T-cell (primary cell): Measurements from ENCODE around the gene VAMP8. TPM values are rescaled to one million over a fixed set of nuclear protein-coding genes. Genes with fewer than 3 reads are reported as not detected.

Experiments
- ATAC-seq, 4 experiments: fragments of 200-7000 bp in 3 of 4; fragments of 150-1000 bp in 1 of 4; cut with Tn5 transposase; replicated peaks in 1 of 4; 1 replicate in 3 of 4; 2 replicates in 1 of 4; pipeline ENCODE4 v1.10.0; 2021; ENCODE audit warnings: moderate library complexity in 3 of 4, mild to moderate bottlenecking in 2 of 4, moderate number of reproducible peaks in 1 of 4
- CTCF ChIA-PET, 2 donors: fragments of 300-600 bp; sonication (Branson Sonifier 250); formaldehyde crosslinking; loops; one replicate each; lab custom pipeline; 2022; ENCODE audit warnings: antibody characterized with exemption in 2 of 2; lab: Charles Lee
- POLR2A ChIA-PET, 2 donors: fragments of 300-600 bp; sonication (Branson Sonifier 250); formaldehyde crosslinking; loops; one replicate each; lab custom pipeline; 2022; ENCODE audit warnings: antibody characterized with exemption in 2 of 2; lab: Charles Lee
- DNase-seq, 35 experiments: peaks; one replicate each; pipeline versions ENCODE4 v3.0.0 to v3.0.0-alpha.2; 2013 to 2023
- H3K27ac ChIP-seq: one replicate; pipeline ENCODE4 v1.5.1; 2013; ENCODE audit warnings: low read length
- H3K27me3 ChIP-seq, 2 experiments: replicated peaks in 1 of 2; 1 replicate in 1 of 2; 2 replicates in 1 of 2; pipeline versions ENCODE4 v1.6.1 to v1.7.0; 2013; ENCODE audit warnings: low read length in 1 of 2, mixed read lengths in 1 of 2; ENCODE audit not compliant: control insufficient read depth in 2 of 2, insufficient read depth in 2 of 2; ENCODE audit errors: extremely low read depth in 1 of 2
- H3K36me3 ChIP-seq, 2 donors: 1 replicate in 1 of 2; 2 replicates in 1 of 2; pipeline versions ENCODE4 v1.6.1 to v1.7.0; 2013; ENCODE audit warnings: low read length in 1 of 2; ENCODE audit not compliant: control insufficient read depth in 2 of 2, insufficient read depth in 1 of 2; ENCODE audit errors: extremely low read depth in 1 of 2
- H3K4me1 ChIP-seq, 2 experiments: 1 replicate in 1 of 2; 2 replicates in 1 of 2; pipeline versions ENCODE4 v1.6.1 to v1.7.0; 2013; ENCODE audit warnings: low read length in 2 of 2, mixed read lengths in 1 of 2; ENCODE audit not compliant: insufficient read depth in 2 of 2, control insufficient read depth in 1 of 2; ENCODE audit errors: extremely low read depth in 1 of 2
- H3K4me3 ChIP-seq, 2 donors: 1 replicate in 1 of 2; 2 replicates in 1 of 2; pipeline versions ENCODE4 v1.5.1 to v1.7.0; 2013; ENCODE audit warnings: mild to moderate bottlenecking in 2 of 2, low read length in 1 of 2, moderate library complexity in 1 of 2; ENCODE audit not compliant: control insufficient read depth in 1 of 2; ENCODE audit errors: extremely low read depth in 1 of 2
- H3K9me3 ChIP-seq: 2 replicates; pipeline ENCODE4 v1.7.0; 2013
- H3K27ac Mint-ChIP-seq, 2 donors: one replicate each; pipeline ENCODE4 v1.8.0; 2020 to 2021; ENCODE audit warnings: mild to moderate bottlenecking in 2 of 2, mixed read lengths in 2 of 2
- H3K27me3 Mint-ChIP-seq, 2 donors: one replicate each; pipeline ENCODE4 v1.8.0; 2021 to 2022; ENCODE audit warnings: mixed read lengths in 2 of 2
- H3K36me3 Mint-ChIP-seq: one replicate; pipeline ENCODE4 v1.8.0; 2021; ENCODE audit warnings: mixed read lengths
- H3K4me1 Mint-ChIP-seq, 3 donors: one replicate each; pipeline ENCODE4 v1.8.0; 2020 to 2022; ENCODE audit warnings: mixed read lengths in 3 of 3, mild to moderate bottlenecking in 1 of 3
- H3K4me3 Mint-ChIP-seq, 3 donors: one replicate each; pipeline ENCODE4 v1.8.0; 2020 to 2022; ENCODE audit warnings: mild to moderate bottlenecking in 3 of 3, mixed read lengths in 3 of 3, moderate library complexity in 3 of 3
- H3K9me3 Mint-ChIP-seq, 3 donors: one replicate each; pipeline ENCODE4 v1.8.0; 2020 to 2022; ENCODE audit warnings: mixed read lengths in 3 of 3
- whole genome bisulfite sequencing: methylation state at CpG from one replicate; pipeline ENCODE4 v1.1.5; 2013; ENCODE audit warnings: missing lambda C conversion rate; ENCODE audit not compliant: insufficient coverage; 5-methylcytosine and 5-hydroxymethylcytosine counted together
- total RNA-seq, 35 experiments: library from RNA in 6 of 35; stranded (reverse) in 6 of 35; fragments of 120-200 nt in 1 of 35; gene quantifications; one replicate each; pipeline versions ENCODE4 v1.2.1 to v1.2.4 and lab custom pipeline; 2013 to 2026

Gene VAMP8
- total RNA-seq, 5 donors from 2014 or later (not counting 1 experiment from before 2014, with no cell fraction given) = 76.2 to 102 (median 84.5) TPM

GRCh38 chr2:85578243-85579180 lies 1.1 kb downstream of the VAMP8 start:
- H3K27me3 Mint-ChIP-seq = no peaks in the 10 kb centered on the region
- ChIA-PET CTCF (interaction anchor here (0.6 to 2.1 kb wide), 2 partner anchors 9 to 16 kb away, joined by 3 to 8 read pairs; no protein-coding TSS in a partner anchor), POLR2A (interaction anchor here (0.5 to 1.5 kb wide), 4 partner anchors 16 to 855 kb away, joined by 3 to 4 read pairs (median 3); partner anchors contain the start of genes GGCX (in 1 of the 2) and RNF181 (in 1 of the 2))
- Histone ChIP-seq H3K27ac (peak overlapping the region; percentile 55), H3K36me3 (peaks cover 11 to 16% of the 10 kb centered on the region in 2 donors), H3K4me1 (peaks cover 16 to 48% of the 10 kb centered on the region in 2 experiments), H3K4me3 (peak overlapping the region; percentile 60 to 71), H3K27me3 (peaks cover 0 to 2% of the 10 kb centered on the region in 2 experiments), H3K9me3 (no peaks in the 10 kb centered on the region)
- peak overlapping the region; percentile 86 to 98 for H3K27ac Mint-ChIP-seq
- H3K4me3 Mint-ChIP-seq = peak overlapping the region; percentile 93 to 96 (median 94)
- H3K9me3 Mint-ChIP-seq = no peaks in the 10 kb centered on the region
- ATAC-seq (peak; percentile 40 to 52 (median 48)), DNase-seq (peak in 6 of 35 experiments; percentile 14 to 37 (median 17))
- peaks cover 18% of the 10 kb centered on the region for H3K36me3 Mint-ChIP-seq
- WGBS = 16% methylated on average over 11 of the region's 19 CpGs
- H3K4me1 Mint-ChIP-seq = peaks cover 41 to 55% (median 50%) of the 10 kb centered on the region in 3 donors

- Histone ChIP-seq H3K27ac (peak overlapping the region; percentile 55), H3K27me3 (peaks cover 0 to under 1% of the 10 kb centered on the region in 2 experiments), H3K4me3 (peak overlapping the region; percentile 60 to 71), H3K4me1 (peaks cover 21 to 55% of the 10 kb centered on the region in 2 experiments), H3K9me3 (no peaks in the 10 kb centered on the region), H3K36me3 (peaks cover 11 to 16% of the 10 kb centered on the region in 2 donors)
- ATAC-seq = no peak
- H3K4me3 Mint-ChIP-seq = peak overlapping the region; percentile 93 to 96 (median 94)
- no peak for DNase-seq
- H3K36me3 Mint-ChIP-seq = peaks cover 18% of the 10 kb centered on the region
- H3K27ac Mint-ChIP-seq = peak overlapping the region; percentile 86 to 98
- ChIA-PET CTCF (interaction anchor here in 1 of 2 donors (0.6 kb wide), 1 partner anchor 13 kb away, joined by 4 read pairs; no protein-coding TSS in a partner anchor), POLR2A (interaction anchor here (0.5 to 0.6 kb wide), 3 partner anchors 33 to 1889 kb away, joined by 3 read pairs; partner anchors contain the start of gene C2orf68 (in 1 of the 2))
- H3K4me1 Mint-ChIP-seq = peaks cover 47 to 61% (median 56%) of the 10 kb centered on the region in 3 donors
- H3K9me3 Mint-ChIP-seq = no peaks in the 10 kb centered on the region
- WGBS = 77% methylated on average over 4 of the region's 6 CpGs
- H3K27me3 Mint-ChIP-seq = no peaks in the 10 kb centered on the region
Observed at GRCh38 chr2:85579266-85579935, 2.0 kb downstream of the VAMP8 start.

DNA sequence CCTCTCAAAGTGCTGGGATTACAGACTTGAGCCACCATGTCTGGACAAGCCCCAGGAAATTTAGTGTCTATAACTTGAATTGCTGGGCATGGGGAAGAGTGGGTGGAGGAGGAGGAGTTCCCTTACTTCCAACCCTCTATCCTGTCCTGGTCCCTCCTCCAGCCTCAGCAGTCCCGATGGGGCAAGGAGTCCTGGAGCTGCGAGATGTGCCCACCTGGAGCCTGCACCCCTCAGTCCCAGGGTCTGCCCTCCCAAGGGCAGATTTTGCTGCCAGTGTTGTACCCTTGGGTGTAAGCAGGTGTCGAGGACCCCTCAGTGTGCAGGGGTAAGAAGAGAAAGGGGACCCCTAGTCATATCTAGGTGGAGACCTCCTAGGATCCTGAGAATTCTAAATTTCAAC lies 2.8 kb downstream of the VAMP8 start:
- Histone ChIP-seq H3K4me1 (peaks cover 27 to 63% of the 10 kb centered on the region in 2 experiments), H3K4me3 (no peak overlapping the region), H3K9me3 (no peaks in the 10 kb centered on the region), H3K36me3 (peaks cover 11 to 16% of the 10 kb centered on the region in 2 donors), H3K27me3 (no peaks in the 10 kb centered on the region), H3K27ac (no peak overlapping the region)
- no peak for DNase-seq
- peak overlapping the region; percentile 71 to 98 for H3K27ac Mint-ChIP-seq
- no peaks in the 10 kb centered on the region for H3K9me3 Mint-ChIP-seq
- H3K36me3 Mint-ChIP-seq = peaks cover 18% of the 10 kb centered on the region
- H3K27me3 Mint-ChIP-seq = no peaks in the 10 kb centered on the region
- peak overlapping the region in 1 of 3 donors; percentile 96 for H3K4me3 Mint-ChIP-seq
- no peak for ATAC-seq
- 86% methylated on average over 1 of the region's 3 CpGs for WGBS
- ChIA-PET POLR2A (no interaction called here), CTCF (interaction anchor here (0.5 to 0.6 kb wide), 2 partner anchors 12 to 37 kb away, joined by 4 read pairs; no protein-coding TSS in a partner anchor)
- peaks cover 51 to 68% (median 63%) of the 10 kb centered on the region in 3 donors for H3K4me1 Mint-ChIP-seq

DNA sequence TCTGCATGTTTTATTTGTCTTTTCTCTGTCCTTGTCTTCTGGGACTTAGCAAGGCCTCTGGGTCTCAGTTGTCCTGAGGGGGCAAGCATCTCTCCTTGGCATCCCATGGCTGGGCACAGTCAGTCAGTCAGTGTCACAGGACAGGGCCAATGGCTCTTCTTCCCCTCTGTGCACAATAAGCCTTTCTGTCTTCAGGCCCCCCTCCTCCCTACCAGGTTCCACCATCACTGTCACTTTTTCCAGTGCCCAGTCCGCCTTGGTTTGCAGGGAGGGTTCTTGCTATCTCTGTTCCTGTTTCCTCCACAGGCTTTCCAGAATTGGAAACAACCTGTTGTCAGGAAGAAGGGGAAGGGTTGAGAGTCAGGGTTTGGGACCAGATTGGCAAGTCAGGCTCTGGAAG lies 5.1 kb downstream of the VAMP8 start:
- Histone ChIP-seq H3K27ac (peak overlapping the region; percentile 82), H3K36me3 (peaks cover 11 to 16% of the 10 kb centered on the region in 2 donors), H3K4me3 (no peak overlapping the region), H3K4me1 (peaks cover 35 to 65% of the 10 kb centered on the region in 2 experiments), H3K9me3 (no peaks in the 10 kb centered on the region), H3K27me3 (no peaks in the 10 kb centered on the region)
- WGBS = no CpG with 5 or more reads among the region's 1 CpG
- H3K36me3 Mint-ChIP-seq = peaks cover 18% of the 10 kb centered on the region
- H3K9me3 Mint-ChIP-seq = no peaks in the 10 kb centered on the region
- H3K4me3 Mint-ChIP-seq = peak overlapping the region in 2 of 3 donors; percentile 17 to 34
- ATAC-seq (no peak), DNase-seq (no peak)
- no peaks in the 10 kb centered on the region for H3K27me3 Mint-ChIP-seq
- POLR2A ChIA-PET = interaction anchor here in 1 of 2 donors (0.8 to 1.4 kb wide), 2 partner anchors 12 to 13 kb away, joined by 3 read pairs; partner anchors contain the start of gene RNF181
- H3K4me1 Mint-ChIP-seq = peaks cover 63 to 77% (median 71%) of the 10 kb centered on the region in 3 donors
- CTCF ChIA-PET = no interaction called here
- peak overlapping the region; percentile 78 to 86 for H3K27ac Mint-ChIP-seq

DNA sequence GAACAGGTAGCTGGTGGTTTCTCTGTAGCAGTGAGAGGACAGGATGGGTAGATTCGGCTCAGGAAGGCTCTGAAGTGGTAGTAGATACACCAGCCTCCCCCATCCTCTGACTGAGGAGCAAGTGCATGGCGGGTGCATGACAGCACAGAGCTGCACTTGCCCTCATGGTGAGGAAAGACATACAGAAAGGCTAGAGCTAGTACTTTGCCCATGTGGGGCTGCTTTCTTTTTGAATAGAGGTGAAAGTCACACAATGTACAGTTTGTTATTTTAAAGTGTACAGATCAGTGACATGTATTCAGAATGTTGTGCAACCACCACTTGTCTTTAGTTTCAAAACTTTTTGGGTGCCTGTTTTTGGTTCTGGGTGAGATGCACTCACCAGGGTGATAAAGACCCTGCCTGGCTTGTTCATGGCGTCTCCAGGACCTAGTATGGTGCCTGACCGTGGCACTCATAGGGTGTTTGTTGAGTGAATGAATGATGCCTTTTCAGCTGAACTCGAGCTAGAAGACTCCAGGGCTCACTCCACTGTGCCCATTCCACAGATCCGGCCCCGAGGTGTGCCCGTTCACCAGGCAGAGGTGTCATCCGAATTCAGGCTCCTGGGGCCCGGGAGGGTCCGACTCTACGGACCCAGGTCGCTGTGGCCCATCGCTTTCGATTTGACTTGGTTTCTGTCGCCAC lies 6.4 kb downstream of the VAMP8 start:
- no peaks in the 10 kb centered on the region for H3K9me3 ChIP-seq
- no peaks in the 10 kb centered on the region for H3K9me3 Mint-ChIP-seq
- ChIA-PET CTCF (interaction anchor here (0.6 to 1.0 kb wide), 4 partner anchors 22 to 566 kb away, joined by 3 to 8 read pairs (median 4); partner anchors contain the start of gene TGOLN2 (in 1 of the 2)), POLR2A (interaction anchor here in 1 of 2 donors (0.6 to 1.4 kb wide), 2 partner anchors 12 to 191 kb away, joined by 3 to 4 read pairs; partner anchors contain the start of gene RNF181)
- H3K4me3 Mint-ChIP-seq = peak overlapping the region; percentile 84 to 88 (median 87)
- peak overlapping the region; percentile 68 to 77 for H3K4me3 ChIP-seq
- H3K4me1 Mint-ChIP-seq = peaks cover 63 to 77% (median 71%) of the 10 kb centered on the region in 3 donors
- H3K27ac Mint-ChIP-seq = peak overlapping the region; percentile 96
- peak; percentile 64 to 83 (median 69) for ATAC-seq
- peak in 24 of 35 experiments; percentile 12 to 55 (median 38) for DNase-seq
- 14% methylated on average over 14 of the region's 16 CpGs for WGBS
- peaks cover 16% of the 10 kb centered on the region for H3K36me3 Mint-ChIP-seq
- no peaks in the 10 kb centered on the region for H3K27me3 ChIP-seq
- no peaks in the 10 kb centered on the region for H3K27me3 Mint-ChIP-seq
- H3K4me1 ChIP-seq = peaks cover 33 to 59% of the 10 kb centered on the region in 2 experiments
- H3K36me3 ChIP-seq = peaks cover 11 to 16% of the 10 kb centered on the region in 2 donors
- H3K27ac ChIP-seq = peak overlapping the region; percentile 82
